ENCODE results near the gene PKMYT1.

The PKMYT1 gene

GRCh38 chr16:2980227-2981176 lies at the start of gene PKMYT1:
Gene PKMYT1 (minus strand): TSS chr16:2980446. CDS start chr16:2979657, 789 bp downstream.
- Histone ChIP-seq H2AFZ (ENCODE audit: low read depth, low read length) (no peak within 1 kb of the TSS), H3K27me3 (ENCODE audit: low read depth, low read length) (no peaks in the 10 kb centered on the region), H3K4me3 (ENCODE audit: low read length) (peak within 1 kb of the TSS; percentile 92), H4K20me1 (ENCODE audit: insufficient read depth, low read length) (0 out of 2 replicates have a peak, but pooled peaks cover 3% of the 10 kb centered on the region), H3K36me3 (replicated peaks; ENCODE audit: low read depth, low read length) (peaks cover 19% of the 10 kb centered on the region), H3K4me1 (ENCODE audit: low read length) (peaks cover 7% of the 10 kb centered on the region), H3K9me3 (ENCODE audit: insufficient read depth, low read length) (no peaks in the 10 kb centered on the region), H3K4me2 (ENCODE audit: low read length) (peak within 1 kb of the TSS; percentile 98), H3K79me2 (ENCODE audit: low read length) (peaks cover 29% of the 10 kb centered on the region), H3K27ac (ENCODE audit: low read length) (peak within 1 kb of the TSS; percentile 67), H3K9ac (ENCODE audit: low read length) (peak within 1 kb of the TSS; percentile 93)
- TF ChIP-seq EZH2phosphoT487 (IDR thresholded peaks at IDR 0.05; ENCODE audit: low read depth) (no peak), CTCF (IDR thresholded peaks at IDR 0.05; ENCODE audit: low read depth, low read length) (no peak)

- Histone ChIP-seq H3K9ac (ENCODE audit: low read length) (no peak overlapping the region), H3K4me1 (ENCODE audit: low read length) (peaks cover 21% of the 10 kb centered on the region), H3K4me2 (ENCODE audit: low read length) (no peak overlapping the region), H3K9me3 (ENCODE audit: insufficient read depth, low read length) (no peaks in the 10 kb centered on the region), H4K20me1 (ENCODE audit: insufficient read depth, low read length) (no peaks in the 10 kb centered on the region), H3K27me3 (ENCODE audit: low read depth, low read length) (peaks cover 6% of the 10 kb centered on the region), H3K4me3 (ENCODE audit: low read length) (no peak overlapping the region), H3K36me3 (replicated peaks; ENCODE audit: low read depth, low read length) (peaks cover 9% of the 10 kb centered on the region), H3K27ac (ENCODE audit: low read length) (no peak overlapping the region), H3K79me2 (ENCODE audit: low read length) (no peaks in the 10 kb centered on the region), H2AFZ (ENCODE audit: low read depth, low read length) (no peak overlapping the region)
- no peak for TF ChIP-seq EZH2phosphoT487 (IDR thresholded peaks at IDR 0.05; ENCODE audit: low read depth)
- TF ChIP-seq CTCF (IDR thresholded peaks at IDR 0.05; ENCODE audit: low read depth, low read length): no peak
These were observed 49.4 kb upstream of the PKMYT1 start for GRCh38 chr16:3029491-3030221.

- Histone ChIP-seq H3K27ac (ENCODE audit: low read length) (no peak overlapping the region), H3K27me3 (ENCODE audit: low read depth, low read length) (peaks cover 3% of the 10 kb centered on the region; the same call in 1 of the 2 replicates), H3K79me2 (ENCODE audit: low read length) (no peaks in the 10 kb centered on the region), H3K4me2 (ENCODE audit: low read length) (no peak overlapping the region), H3K9ac (ENCODE audit: low read length) (no peak overlapping the region), H4K20me1 (ENCODE audit: insufficient read depth, low read length) (no peaks in the 10 kb centered on the region), H3K36me3 (replicated peaks; ENCODE audit: low read depth, low read length) (peaks cover 9% of the 10 kb centered on the region), H2AFZ (ENCODE audit: low read depth, low read length) (no peak overlapping the region), H3K9me3 (ENCODE audit: insufficient read depth, low read length) (no peaks in the 10 kb centered on the region), H3K4me3 (ENCODE audit: low read length) (no peak overlapping the region), H3K4me1 (ENCODE audit: low read length) (peaks cover 21% of the 10 kb centered on the region)
- TF ChIP-seq CTCF (IDR thresholded peaks at IDR 0.05; ENCODE audit: low read depth, low read length): no peak
- no peak for TF ChIP-seq EZH2phosphoT487 (IDR thresholded peaks at IDR 0.05; ENCODE audit: low read depth)
These were observed 48.6 kb upstream of the PKMYT1 start for GRCh38 chr16:3028716-3029319.
